SH-SY5Y (cell line): ENCODE measurements around the gene CFAP69.

Experiments
- GATA2 ChIP-seq: IDR thresholded peaks from 2 replicates; pipeline ENCODE4 v1.6.1; 2011; ENCODE audit warnings: mild to moderate bottlenecking, low read depth, low read length
- GATA3 ChIP-seq: IDR thresholded peaks from 2 replicates; pipeline ENCODE4 v1.6.1; 2011; ENCODE audit warnings: low read depth, mild to moderate bottlenecking, low read length, moderate library complexity

DNA sequence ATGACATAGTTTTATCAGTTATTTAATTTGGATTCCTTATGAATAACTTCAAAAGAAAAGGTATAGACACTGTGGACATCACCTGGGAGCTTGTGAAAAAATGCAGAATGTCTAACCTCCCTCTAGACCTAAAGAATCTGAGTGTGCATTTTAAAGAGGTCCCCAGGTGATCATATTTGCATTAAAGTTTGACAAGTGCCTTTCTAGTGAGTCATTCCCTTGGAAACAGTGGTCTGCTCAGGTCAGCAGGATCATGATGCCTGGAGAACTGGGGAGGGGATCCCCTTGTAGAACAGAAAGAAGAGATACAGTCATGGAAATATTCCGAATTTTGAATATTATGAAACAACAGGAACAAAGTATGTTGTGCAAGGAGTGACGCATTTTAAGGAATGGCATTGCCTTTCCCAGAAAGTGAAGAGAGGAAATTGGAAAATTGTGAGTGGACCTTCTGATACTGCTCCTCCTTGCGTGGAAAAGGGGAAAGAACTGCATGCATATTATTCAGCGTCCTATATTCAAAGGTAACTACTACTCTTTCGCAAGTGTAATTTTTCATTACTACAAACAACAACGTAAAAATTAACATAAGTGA is 28.8 kb upstream of the CFAP69 start:
- TF ChIP-seq GATA2 (no peak), GATA3 (no peak)
